ENCODE results near the gene FUT3.

The FUT3 gene

GRCh38 chr19:5826531-5827341 lies 24.5 kb downstream of the FUT3 start:
- in situ Hi-C loops (cut with HindIII; ENCODE audit: low sequenced_read_pairs) = no loop called here
- TF ChIP-seq, protein P1, sequence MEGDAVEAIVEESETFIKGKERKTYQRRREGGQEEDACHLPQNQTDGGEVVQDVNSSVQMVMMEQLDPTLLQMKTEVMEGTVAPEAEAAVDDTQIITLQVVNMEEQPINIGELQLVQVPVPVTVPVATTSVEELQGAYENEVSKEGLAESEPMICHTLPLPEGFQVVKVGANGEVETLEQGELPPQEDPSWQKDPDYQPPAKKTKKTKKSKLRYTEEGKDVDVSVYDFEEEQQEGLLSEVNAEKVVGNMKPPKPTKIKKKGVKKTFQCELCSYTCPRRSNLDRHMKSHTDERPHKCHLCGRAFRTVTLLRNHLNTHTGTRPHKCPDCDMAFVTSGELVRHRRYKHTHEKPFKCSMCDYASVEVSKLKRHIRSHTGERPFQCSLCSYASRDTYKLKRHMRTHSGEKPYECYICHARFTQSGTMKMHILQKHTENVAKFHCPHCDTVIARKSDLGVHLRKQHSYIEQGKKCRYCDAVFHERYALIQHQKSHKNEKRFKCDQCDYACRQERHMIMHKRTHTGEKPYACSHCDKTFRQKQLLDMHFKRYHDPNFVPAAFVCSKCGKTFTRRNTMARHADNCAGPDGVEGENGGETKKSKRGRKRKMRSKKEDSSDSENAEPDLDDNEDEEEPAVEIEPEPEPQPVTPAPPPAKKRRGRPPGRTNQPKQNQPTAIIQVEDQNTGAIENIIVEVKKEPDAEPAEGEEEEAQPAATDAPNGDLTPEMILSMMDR (IDR thresholded peaks at IDR 0.05; ENCODE audit: low read depth, low read length) = peak; percentile 7
- H3K4me3 ChIP-seq (ENCODE audit: low read depth, low read length) = no peak overlapping the region
- no peak for DNase-seq (ENCODE audit: low read depth, low spot score)

GRCh38 chr19:5825178-5825577 lies 26.1 kb downstream of the FUT3 start:
- TF ChIP-seq, protein P1 (IDR thresholded peaks at IDR 0.05; ENCODE audit: low read depth, low read length) = no peak
- in situ Hi-C loops (cut with HindIII; ENCODE audit: low sequenced_read_pairs) = no loop called here
- no peak for DNase-seq (ENCODE audit: low read depth, low spot score)
- H3K4me3 ChIP-seq (ENCODE audit: low read depth, low read length) = no peak overlapping the region

GRCh38 chr19:5824751-5825150 lies 26.5 kb downstream of the FUT3 start:
- no peak for DNase-seq (ENCODE audit: low read depth, low spot score)
- no peak overlapping the region for H3K4me3 ChIP-seq (ENCODE audit: low read depth, low read length)
- TF ChIP-seq, protein P1 (IDR thresholded peaks at IDR 0.05; ENCODE audit: low read depth, low read length) = no peak
- in situ Hi-C loops (cut with HindIII; ENCODE audit: low sequenced_read_pairs) = no loop called here

DNA sequence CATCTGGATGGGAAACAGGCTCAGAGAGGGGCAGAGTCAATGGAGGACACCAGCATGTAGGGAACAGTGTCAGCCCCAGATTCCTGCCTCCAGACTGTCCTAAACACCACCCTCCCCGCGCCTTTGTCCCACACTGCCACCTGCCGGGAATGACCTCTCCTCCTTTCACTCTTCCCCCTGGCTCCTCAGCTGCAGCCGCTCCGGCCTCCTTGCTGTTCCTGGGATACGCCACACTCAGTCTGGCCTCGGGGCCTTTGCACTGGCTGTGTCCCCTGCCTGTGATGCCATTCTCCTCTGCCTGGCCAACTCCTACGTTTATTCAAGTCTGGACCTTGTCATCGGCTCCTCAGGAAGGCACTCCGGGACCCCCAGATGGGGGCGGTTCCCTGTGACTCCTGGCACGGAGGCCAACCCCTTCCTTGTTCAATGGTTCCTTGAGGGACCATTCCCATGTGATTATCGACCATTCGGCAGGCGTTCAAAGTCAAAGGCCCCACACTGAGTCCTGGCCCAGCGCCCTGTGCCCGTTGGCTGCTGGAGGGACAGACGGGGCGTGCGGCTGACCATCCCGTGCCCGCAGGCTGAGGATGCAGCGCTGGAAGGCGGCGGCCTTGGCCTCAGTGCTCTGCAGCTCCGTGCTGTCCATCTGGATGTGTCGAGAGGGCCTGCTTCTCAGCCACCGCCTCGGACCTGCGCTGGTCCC lies 27.5 kb downstream of the FUT3 start:
- in situ Hi-C loops (cut with HindIII; ENCODE audit: low sequenced_read_pairs) = no loop called here
- TF ChIP-seq, protein P1 (IDR thresholded peaks at IDR 0.05; ENCODE audit: low read depth, low read length) = peak; percentile 8
- DNase-seq (ENCODE audit: low read depth, low spot score) = no peak
- H3K4me3 ChIP-seq (ENCODE audit: low read depth, low read length) = no peak overlapping the region

DNA sequence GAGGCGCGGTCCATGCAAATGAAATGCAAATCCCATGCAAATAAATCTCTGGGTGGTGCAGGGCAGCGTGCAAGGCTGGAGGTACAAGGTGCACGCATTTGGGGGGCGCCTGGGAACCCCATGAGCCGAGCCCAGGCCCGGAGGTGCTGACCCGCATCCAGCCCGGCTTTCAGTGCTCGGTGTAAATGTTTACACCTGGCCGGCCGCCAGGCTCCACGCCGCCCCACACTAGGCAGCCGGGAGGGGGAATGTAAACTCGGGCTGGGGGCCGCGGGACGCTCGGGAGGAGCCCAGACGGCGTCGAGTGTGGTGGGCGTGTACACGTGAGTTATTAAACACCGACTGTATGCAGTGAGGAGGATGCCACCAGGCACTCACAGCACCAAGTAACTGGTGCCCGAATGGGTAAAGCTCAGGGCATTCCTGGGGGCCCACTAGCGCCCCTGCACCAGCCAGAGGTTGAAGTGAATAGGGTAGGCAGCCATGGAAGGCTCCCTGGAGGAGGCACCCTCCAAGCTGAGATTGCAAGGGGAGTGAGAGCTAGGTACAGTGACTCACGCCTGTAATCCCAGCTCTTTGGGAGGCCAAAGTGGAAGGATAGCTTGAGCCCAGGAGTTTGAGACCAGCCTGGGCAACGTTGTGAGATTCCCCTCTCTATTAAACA lies 28.9 kb downstream of the FUT3 start:
- no peak overlapping the region for H3K4me3 ChIP-seq (ENCODE audit: low read depth, low read length)
- DNase-seq (ENCODE audit: low read depth, low spot score) = no peak
- TF ChIP-seq, protein P1 (IDR thresholded peaks at IDR 0.05; ENCODE audit: low read depth, low read length) = no peak
- in situ Hi-C loops (cut with HindIII; ENCODE audit: low sequenced_read_pairs) = no loop called here

DNA sequence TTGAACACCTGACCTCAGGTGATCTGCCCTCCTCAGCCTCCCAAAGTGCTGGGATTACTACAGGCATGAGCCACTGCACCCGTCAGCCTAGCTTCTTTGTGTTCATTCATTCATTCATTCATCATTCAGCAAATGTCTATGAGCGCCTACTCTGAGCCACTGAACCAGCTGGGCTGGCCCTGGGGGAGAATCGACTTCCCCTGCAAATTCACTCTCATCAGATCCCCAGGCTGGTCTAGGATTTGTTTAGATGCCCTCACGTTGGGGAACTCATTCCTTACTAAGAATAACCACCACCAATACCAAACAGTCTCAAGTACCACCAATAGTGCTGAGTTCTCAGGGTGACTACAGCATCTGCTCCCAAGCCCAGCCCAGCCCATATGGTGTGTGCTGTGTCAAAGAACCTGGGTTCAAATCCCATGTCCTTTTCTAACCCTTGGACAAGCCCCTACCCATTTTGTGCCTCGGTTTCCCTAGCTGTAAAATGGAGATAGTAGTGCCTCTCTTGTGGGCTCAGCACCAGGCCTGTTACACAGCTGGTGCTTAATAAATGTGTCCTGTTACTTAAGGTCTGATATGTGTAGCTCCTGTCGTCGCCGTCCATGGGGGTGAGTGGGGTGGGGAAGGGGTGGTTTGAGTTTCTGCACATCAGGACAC lies 29.6 kb downstream of the FUT3 start:
- no peak for DNase-seq (ENCODE audit: low read depth, low spot score)
- in situ Hi-C loops (cut with HindIII; ENCODE audit: low sequenced_read_pairs) = no loop called here
- H3K4me3 ChIP-seq (ENCODE audit: low read depth, low read length) = no peak overlapping the region
- TF ChIP-seq, protein P1 (IDR thresholded peaks at IDR 0.05; ENCODE audit: low read depth, low read length) = no peak

Data from astrocyte of the spinal cord (primary cell).